ENCODE measurements around the gene RETSAT. TPM values are rescaled to one million over a fixed set of nuclear protein-coding genes. Genes with fewer than 3 reads are reported as not detected.

Gene RETSAT
- total RNA-seq, 1 donor from 2014 or later, result 23.1 TPM

- H3K4me3 Mint-ChIP-seq (ENCODE audit: low read depth), result no peak overlapping the region
- no peaks in the 10 kb centered on the region for H3K27me3 Mint-ChIP-seq
- H3K36me3 Mint-ChIP-seq (ENCODE audit: insufficient read depth), result peaks cover 49% of the 10 kb centered on the region
Measured at GRCh38 chr2:85377083-85377482, 22.8 kb upstream of the RETSAT start.

GRCh38 chr2:85376291-85377065 lies 22.1 kb upstream of the RETSAT start:
- no peak for TF ChIP-seq CTCF (IDR thresholded peaks at IDR 0.05; ENCODE audit: unreplicated experiment)
- peaks cover 10% of the 10 kb centered on the region for H3K9me3 Mint-ChIP-seq (ENCODE audit: low read depth)
- no peak overlapping the region for H3K27ac Mint-ChIP-seq
- peaks cover 9% of the 10 kb centered on the region for H3K4me1 Mint-ChIP-seq (ENCODE audit: low read depth)
- H3K4me3 Mint-ChIP-seq (ENCODE audit: low read depth), result no peak overlapping the region
- DNase-seq (ENCODE audit: low spot score, unreplicated experiment), result no peak
- no peaks in the 10 kb centered on the region for H3K27me3 Mint-ChIP-seq
- peaks cover 48% of the 10 kb centered on the region for H3K36me3 Mint-ChIP-seq (ENCODE audit: insufficient read depth)

More at GRCh38 chr2:85377083-85377482, 22.8 kb upstream of the RETSAT start:
- no peak overlapping the region for H3K27ac Mint-ChIP-seq
- H3K9me3 Mint-ChIP-seq (ENCODE audit: low read depth), result peaks cover 10% of the 10 kb centered on the region
- TF ChIP-seq CTCF (IDR thresholded peaks at IDR 0.05; ENCODE audit: unreplicated experiment), result no peak
- DNase-seq (ENCODE audit: low spot score, unreplicated experiment), result no peak
- H3K4me1 Mint-ChIP-seq (ENCODE audit: low read depth), result peaks cover 9% of the 10 kb centered on the region

- Mint-ChIP-seq H3K36me3 (ENCODE audit: insufficient read depth) (peaks cover 18% of the 10 kb centered on the region), H3K4me3 (ENCODE audit: low read depth) (no peak overlapping the region), H3K27ac (no peak overlapping the region), H3K27me3 (no peaks in the 10 kb centered on the region), H3K9me3 (ENCODE audit: low read depth) (no peaks in the 10 kb centered on the region), H3K4me1 (ENCODE audit: low read depth) (peaks cover 4% of the 10 kb centered on the region)
- no peak for DNase-seq (ENCODE audit: low spot score, unreplicated experiment)
- no peak for TF ChIP-seq CTCF (IDR thresholded peaks at IDR 0.05; ENCODE audit: unreplicated experiment)
Measured at GRCh38 chr2:85371045-85371444, 16.7 kb upstream of the RETSAT start.

GRCh38 chr2:85369500-85369899 lies 15.2 kb upstream of the RETSAT start:
- DNase-seq (ENCODE audit: low spot score, unreplicated experiment), result no peak
- no peak overlapping the region for H3K4me3 Mint-ChIP-seq (ENCODE audit: low read depth)
- no peak overlapping the region for H3K27ac Mint-ChIP-seq
- no peaks in the 10 kb centered on the region for H3K9me3 Mint-ChIP-seq (ENCODE audit: low read depth)
- no peak for TF ChIP-seq CTCF (IDR thresholded peaks at IDR 0.05; ENCODE audit: unreplicated experiment)
- H3K36me3 Mint-ChIP-seq (ENCODE audit: insufficient read depth), result peaks cover 10% of the 10 kb centered on the region
- H3K4me1 Mint-ChIP-seq (ENCODE audit: low read depth), result peaks cover 8% of the 10 kb centered on the region
- H3K27me3 Mint-ChIP-seq, result no peaks in the 10 kb centered on the region

GRCh38 chr2:85368921-85369320 lies 14.6 kb upstream of the RETSAT start:
- DNase-seq (ENCODE audit: low spot score, unreplicated experiment), result no peak
- Mint-ChIP-seq H3K4me1 (ENCODE audit: low read depth) (peaks cover 8% of the 10 kb centered on the region), H3K36me3 (ENCODE audit: insufficient read depth) (peaks cover 8% of the 10 kb centered on the region), H3K4me3 (ENCODE audit: low read depth) (no peak overlapping the region), H3K9me3 (ENCODE audit: low read depth) (no peaks in the 10 kb centered on the region), H3K27ac (no peak overlapping the region), H3K27me3 (no peaks in the 10 kb centered on the region)
- no peak for TF ChIP-seq CTCF (IDR thresholded peaks at IDR 0.05; ENCODE audit: unreplicated experiment)

Measured in progenitor cell of endocrine pancreas (in vitro differentiated cells).